ENCODE data around the gene C2CD2. TPM values are rescaled to one million over a fixed set of nuclear protein-coding genes. Genes with fewer than 3 reads are reported as not detected.

Gene C2CD2
- total and polyA plus RNA-seq, 10 of the 15 experiments (the other 5 are each of a cell fraction or from before 2014, with no cell fraction given), result 2.2 to 30.9 (median 9.9) TPM

DNA sequence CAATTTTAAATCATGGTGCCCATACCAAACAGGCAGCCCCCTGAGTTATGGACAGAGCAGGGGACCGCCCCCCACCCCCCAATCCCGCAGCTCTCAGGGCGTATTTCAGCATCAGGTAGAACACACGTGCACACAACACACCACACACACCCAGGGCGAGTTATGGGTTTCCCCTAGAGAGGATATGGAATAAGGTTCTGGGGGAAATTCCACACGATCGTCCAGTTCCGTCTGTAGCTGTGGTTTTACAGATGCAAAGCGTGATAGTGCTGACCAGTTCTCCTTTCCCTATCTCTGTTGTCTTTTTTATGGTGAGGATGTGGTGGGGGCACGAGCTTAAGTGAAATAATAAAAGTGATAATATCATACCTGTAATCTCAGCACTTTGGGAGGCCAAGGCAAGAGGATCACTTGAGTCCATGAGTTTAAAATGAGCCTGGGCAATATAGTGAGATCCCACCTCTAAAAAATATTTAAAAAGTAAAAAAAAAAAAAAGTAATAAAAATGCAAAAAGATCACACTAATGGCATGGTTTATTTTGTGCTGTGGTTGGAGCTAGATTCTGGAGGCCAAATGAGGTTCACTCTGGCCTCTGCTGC, 25.1 kb downstream of the C2CD2 start (continued):
- TF ChIP-seq, protein P1, sequence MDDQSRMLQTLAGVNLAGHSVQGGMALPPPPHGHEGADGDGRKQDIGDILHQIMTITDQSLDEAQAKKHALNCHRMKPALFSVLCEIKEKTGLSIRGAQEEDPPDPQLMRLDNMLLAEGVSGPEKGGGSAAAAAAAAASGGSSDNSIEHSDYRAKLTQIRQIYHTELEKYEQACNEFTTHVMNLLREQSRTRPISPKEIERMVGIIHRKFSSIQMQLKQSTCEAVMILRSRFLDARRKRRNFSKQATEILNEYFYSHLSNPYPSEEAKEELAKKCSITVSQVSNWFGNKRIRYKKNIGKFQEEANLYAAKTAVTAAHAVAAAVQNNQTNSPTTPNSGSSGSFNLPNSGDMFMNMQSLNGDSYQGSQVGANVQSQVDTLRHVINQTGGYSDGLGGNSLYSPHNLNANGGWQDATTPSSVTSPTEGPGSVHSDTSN (IDR thresholded peaks at IDR 0.05; ENCODE audit: insufficient replicate concordance, low read depth, low read length), result no peak
- TF ChIP-seq, protein P2, sequence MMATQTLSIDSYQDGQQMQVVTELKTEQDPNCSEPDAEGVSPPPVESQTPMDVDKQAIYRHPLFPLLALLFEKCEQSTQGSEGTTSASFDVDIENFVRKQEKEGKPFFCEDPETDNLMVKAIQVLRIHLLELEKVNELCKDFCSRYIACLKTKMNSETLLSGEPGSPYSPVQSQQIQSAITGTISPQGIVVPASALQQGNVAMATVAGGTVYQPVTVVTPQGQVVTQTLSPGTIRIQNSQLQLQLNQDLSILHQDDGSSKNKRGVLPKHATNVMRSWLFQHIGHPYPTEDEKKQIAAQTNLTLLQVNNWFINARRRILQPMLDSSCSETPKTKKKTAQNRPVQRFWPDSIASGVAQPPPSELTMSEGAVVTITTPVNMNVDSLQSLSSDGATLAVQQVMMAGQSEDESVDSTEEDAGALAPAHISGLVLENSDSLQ (IDR thresholded peaks at IDR 0.05), result 0 out of 2 replicates have a peak, but pooled peaks have one; percentile 6
- TF ChIP-seq, protein P3, sequence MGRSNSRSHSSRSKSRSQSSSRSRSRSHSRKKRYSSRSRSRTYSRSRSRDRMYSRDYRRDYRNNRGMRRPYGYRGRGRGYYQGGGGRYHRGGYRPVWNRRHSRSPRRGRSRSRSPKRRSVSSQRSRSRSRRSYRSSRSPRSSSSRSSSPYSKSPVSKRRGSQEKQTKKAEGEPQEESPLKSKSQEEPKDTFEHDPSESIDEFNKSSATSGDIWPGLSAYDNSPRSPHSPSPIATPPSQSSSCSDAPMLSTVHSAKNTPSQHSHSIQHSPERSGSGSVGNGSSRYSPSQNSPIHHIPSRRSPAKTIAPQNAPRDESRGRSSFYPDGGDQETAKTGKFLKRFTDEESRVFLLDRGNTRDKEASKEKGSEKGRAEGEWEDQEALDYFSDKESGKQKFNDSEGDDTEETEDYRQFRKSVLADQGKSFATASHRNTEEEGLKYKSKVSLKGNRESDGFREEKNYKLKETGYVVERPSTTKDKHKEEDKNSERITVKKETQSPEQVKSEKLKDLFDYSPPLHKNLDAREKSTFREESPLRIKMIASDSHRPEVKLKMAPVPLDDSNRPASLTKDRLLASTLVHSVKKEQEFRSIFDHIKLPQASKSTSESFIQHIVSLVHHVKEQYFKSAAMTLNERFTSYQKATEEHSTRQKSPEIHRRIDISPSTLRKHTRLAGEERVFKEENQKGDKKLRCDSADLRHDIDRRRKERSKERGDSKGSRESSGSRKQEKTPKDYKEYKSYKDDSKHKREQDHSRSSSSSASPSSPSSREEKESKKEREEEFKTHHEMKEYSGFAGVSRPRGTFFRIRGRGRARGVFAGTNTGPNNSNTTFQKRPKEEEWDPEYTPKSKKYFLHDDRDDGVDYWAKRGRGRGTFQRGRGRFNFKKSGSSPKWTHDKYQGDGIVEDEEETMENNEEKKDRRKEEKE (IDR thresholded peaks at IDR 0.05), result no peak
- TF ChIP-seq BACH1 (IDR thresholded peaks at IDR 0.05; ENCODE audit: borderline replicate concordance) (peak; percentile 42; the same call in 1 of the 2 replicates), ATF7 (IDR thresholded peaks at IDR 0.05; ENCODE audit: low read depth) (peak; percentile 73), SIX5 (IDR thresholded peaks at IDR 0.05; ENCODE audit: low read depth, low read length, severe bottlenecking) (no peak), RELA (IDR thresholded peaks at IDR 0.05; ENCODE audit: borderline replicate concordance, partially characterized antibody) (peak; percentile 96), CEBPB (IDR thresholded peaks at IDR 0.05; ENCODE audit: borderline replicate concordance in 1 of 2, low read depth in 2 of 2, low read length in 2 of 2) (no peak), YBX1 (IDR thresholded peaks at IDR 0.05) (no peak), MEF2A (IDR thresholded peaks at IDR 0.05; ENCODE audit: insufficient read depth, low read depth, low read length) (0 out of 2 replicates have a peak, but pooled peaks have one; percentile 20), ZBED1 (IDR thresholded peaks at IDR 0.05; ENCODE audit: borderline replicate concordance) (no peak), SMC3 (IDR thresholded peaks at IDR 0.05; ENCODE audit: borderline replicate concordance, low read length) (no peak), MTA3 (IDR thresholded peaks at IDR 0.05; ENCODE audit: borderline replicate concordance, low read length) (no peak; the same call in 1 of the 2 replicates), WRNIP1 (IDR thresholded peaks at IDR 0.05; ENCODE audit: borderline replicate concordance, low read depth, low read length) (no peak), SUPT20H (IDR thresholded peaks at IDR 0.05; ENCODE audit: borderline replicate concordance, control insufficient read depth, low read depth, low read length) (no peak)
- TF ChIP-seq, protein P4, sequence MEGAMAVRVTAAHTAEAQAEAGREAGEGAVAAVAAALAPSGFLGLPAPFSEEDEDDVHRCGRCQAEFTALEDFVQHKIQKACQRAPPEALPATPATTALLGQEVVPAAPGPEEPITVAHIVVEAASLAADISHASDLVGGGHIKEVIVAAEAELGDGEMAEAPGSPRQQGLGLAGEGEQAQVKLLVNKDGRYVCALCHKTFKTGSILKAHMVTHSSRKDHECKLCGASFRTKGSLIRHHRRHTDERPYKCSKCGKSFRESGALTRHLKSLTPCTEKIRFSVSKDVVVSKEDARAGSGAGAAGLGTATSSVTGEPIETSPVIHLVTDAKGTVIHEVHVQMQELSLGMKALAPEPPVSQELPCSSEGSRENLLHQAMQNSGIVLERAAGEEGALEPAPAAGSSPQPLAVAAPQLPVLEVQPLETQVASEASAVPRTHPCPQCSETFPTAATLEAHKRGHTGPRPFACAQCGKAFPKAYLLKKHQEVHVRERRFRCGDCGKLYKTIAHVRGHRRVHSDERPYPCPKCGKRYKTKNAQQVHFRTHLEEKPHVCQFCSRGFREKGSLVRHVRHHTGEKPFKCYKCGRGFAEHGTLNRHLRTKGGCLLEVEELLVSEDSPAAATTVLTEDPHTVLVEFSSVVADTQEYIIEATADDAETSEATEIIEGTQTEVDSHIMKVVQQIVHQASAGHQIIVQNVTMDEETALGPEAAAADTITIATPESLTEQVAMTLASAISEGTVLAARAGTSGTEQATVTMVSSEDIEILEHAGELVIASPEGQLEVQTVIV (IDR thresholded peaks at IDR 0.05; ENCODE audit: borderline replicate concordance, partially characterized antibody), result no peak
- TF ChIP-seq, protein P5, sequence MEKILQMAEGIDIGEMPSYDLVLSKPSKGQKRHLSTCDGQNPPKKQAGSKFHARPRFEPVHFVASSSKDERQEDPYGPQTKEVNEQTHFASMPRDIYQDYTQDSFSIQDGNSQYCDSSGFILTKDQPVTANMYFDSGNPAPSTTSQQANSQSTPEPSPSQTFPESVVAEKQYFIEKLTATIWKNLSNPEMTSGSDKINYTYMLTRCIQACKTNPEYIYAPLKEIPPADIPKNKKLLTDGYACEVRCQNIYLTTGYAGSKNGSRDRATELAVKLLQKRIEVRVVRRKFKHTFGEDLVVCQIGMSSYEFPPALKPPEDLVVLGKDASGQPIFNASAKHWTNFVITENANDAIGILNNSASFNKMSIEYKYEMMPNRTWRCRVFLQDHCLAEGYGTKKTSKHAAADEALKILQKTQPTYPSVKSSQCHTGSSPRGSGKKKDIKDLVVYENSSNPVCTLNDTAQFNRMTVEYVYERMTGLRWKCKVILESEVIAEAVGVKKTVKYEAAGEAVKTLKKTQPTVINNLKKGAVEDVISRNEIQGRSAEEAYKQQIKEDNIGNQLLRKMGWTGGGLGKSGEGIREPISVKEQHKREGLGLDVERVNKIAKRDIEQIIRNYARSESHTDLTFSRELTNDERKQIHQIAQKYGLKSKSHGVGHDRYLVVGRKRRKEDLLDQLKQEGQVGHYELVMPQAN (conservative IDR thresholded peaks at IDR 0.05), result no peak
- TF ChIP-seq, protein P6, sequence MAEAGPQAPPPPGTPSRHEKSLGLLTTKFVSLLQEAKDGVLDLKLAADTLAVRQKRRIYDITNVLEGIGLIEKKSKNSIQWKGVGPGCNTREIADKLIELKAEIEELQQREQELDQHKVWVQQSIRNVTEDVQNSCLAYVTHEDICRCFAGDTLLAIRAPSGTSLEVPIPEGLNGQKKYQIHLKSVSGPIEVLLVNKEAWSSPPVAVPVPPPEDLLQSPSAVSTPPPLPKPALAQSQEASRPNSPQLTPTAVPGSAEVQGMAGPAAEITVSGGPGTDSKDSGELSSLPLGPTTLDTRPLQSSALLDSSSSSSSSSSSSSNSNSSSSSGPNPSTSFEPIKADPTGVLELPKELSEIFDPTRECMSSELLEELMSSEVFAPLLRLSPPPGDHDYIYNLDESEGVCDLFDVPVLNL (IDR thresholded peaks at IDR 0.05; ENCODE audit: low read depth, low read length), result no peak

Measured in GM12878 (cell line).